Mononuclear cell (primary cell): Measurements from ENCODE around the gene GALNT1. TPM values are rescaled to one million over a fixed set of nuclear protein-coding genes. Genes with fewer than 3 reads are reported as not detected.

Experiments
- H3K27me3 ChIP-seq: 2 replicates; pipeline ENCODE4 v1.6.0; 2011; ENCODE audit warnings: low read length, control low read depth; ENCODE audit not compliant: insufficient read depth
- H3K4me1 ChIP-seq: 2 replicates; pipeline ENCODE4 v1.5.1; 2011; ENCODE audit warnings: mild to moderate bottlenecking, low read length, control low read depth; ENCODE audit not compliant: insufficient read depth
- H3K4me3 ChIP-seq: 2 replicates; pipeline ENCODE4 v1.5.1; 2011; ENCODE audit warnings: mild to moderate bottlenecking, low read length, moderate library complexity
- H3K9me3 ChIP-seq: 2 replicates; pipeline ENCODE4 v1.5.1; 2011; ENCODE audit warnings: low read depth, mild to moderate bottlenecking, control low read depth, low read length
- total RNA-seq: library from RNA; depleted of rRNA; stranded (reverse); fragments of >200 nt; gene quantifications from one replicate; pipeline ENCODE4 v1.2.3, GENCODE V29; 2012

The GALNT1 gene
- total RNA-seq, 1 donor = 50.4 TPM

- no peak overlapping the region for H3K4me3 ChIP-seq
- H3K27me3 ChIP-seq = no peaks in the 10 kb centered on the region
- no peaks in the 10 kb centered on the region for H3K9me3 ChIP-seq
- H3K4me1 ChIP-seq = no peaks in the 10 kb centered on the region
Observed at GRCh38 chr18:35695384-35695783, 113.8 kb downstream of the GALNT1 start.

GRCh38 chr18:35695803-35696202 lies 114.3 kb downstream of the GALNT1 start:
- Histone ChIP-seq H3K9me3 (no peaks in the 10 kb centered on the region), H3K27me3 (no peaks in the 10 kb centered on the region), H3K4me3 (no peak overlapping the region), H3K4me1 (no peaks in the 10 kb centered on the region)

- no peak overlapping the region for H3K4me3 ChIP-seq
- H3K4me1 ChIP-seq = no peaks in the 10 kb centered on the region
- no peaks in the 10 kb centered on the region for H3K27me3 ChIP-seq
Observed at GRCh38 chr18:35696307-35696706, 114.8 kb downstream of the GALNT1 start.

GRCh38 chr18:35697869-35698268 lies 116.3 kb downstream of the GALNT1 start:
- Histone ChIP-seq H3K4me3 (no peak overlapping the region), H3K4me1 (no peaks in the 10 kb centered on the region), H3K9me3 (no peaks in the 10 kb centered on the region), H3K27me3 (no peaks in the 10 kb centered on the region)

More at GRCh38 chr18:35696307-35696706, 114.8 kb downstream of the GALNT1 start:
- H3K9me3 ChIP-seq = no peaks in the 10 kb centered on the region

- Histone ChIP-seq H3K9me3 (no peaks in the 10 kb centered on the region), H3K4me1 (no peaks in the 10 kb centered on the region), H3K4me3 (no peak overlapping the region), H3K27me3 (no peaks in the 10 kb centered on the region)
Observed at GRCh38 chr18:35703043-35703688, 121.6 kb downstream of the GALNT1 start.

DNA sequence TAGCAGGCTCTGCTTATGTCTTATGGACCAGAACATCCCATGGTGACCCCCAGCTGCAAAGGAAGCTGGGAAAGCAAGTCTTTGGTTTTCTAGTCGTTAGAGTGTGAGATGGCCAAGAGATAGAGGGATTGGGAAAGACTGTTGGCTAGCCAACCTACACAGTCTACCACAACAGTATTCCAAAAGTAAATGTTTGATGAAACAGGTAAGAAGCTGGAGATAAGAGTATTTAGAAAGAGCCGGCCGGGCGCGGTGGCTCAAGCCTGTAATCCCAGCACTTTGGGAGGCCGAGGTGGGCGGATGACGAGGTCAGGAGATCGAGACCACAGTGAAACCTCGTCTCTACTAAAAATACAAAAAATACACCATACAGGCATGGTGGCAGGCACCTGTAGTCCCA lies 124.4 kb downstream of the GALNT1 start:
- Histone ChIP-seq H3K4me1 (no peaks in the 10 kb centered on the region), H3K9me3 (no peaks in the 10 kb centered on the region), H3K27me3 (no peaks in the 10 kb centered on the region), H3K4me3 (no peak overlapping the region)

DNA sequence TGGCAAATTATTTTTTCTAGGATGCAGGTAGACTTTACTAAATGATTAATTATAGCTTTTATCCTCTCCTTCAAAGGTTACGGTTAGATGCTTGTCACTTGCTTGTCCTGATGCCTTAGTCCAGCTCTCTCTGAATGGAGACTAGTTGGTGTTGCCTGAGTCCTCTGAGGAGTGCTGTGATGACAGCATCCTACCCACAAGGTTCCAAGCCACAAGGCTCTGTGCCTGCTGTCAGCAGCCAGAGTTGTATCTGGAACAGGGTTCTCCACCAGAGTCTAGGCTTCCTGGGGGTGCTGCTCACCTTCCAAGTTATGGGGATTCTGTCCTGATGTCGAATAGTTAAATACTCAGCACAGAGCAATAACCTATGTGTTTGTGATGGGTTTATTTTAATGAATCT lies 125.7 kb downstream of the GALNT1 start:
- Histone ChIP-seq H3K4me1 (no peaks in the 10 kb centered on the region), H3K27me3 (no peaks in the 10 kb centered on the region), H3K4me3 (no peak overlapping the region)

GRCh38 chr18:35707674-35708073 lies 126.1 kb downstream of the GALNT1 start:
- no peaks in the 10 kb centered on the region for H3K4me1 ChIP-seq
- no peaks in the 10 kb centered on the region for H3K9me3 ChIP-seq
- H3K27me3 ChIP-seq = no peaks in the 10 kb centered on the region
- no peak overlapping the region for H3K4me3 ChIP-seq

More for the DNA sequence above, 125.7 kb downstream of the GALNT1 start:
- H3K9me3 ChIP-seq = no peaks in the 10 kb centered on the region

- no peaks in the 10 kb centered on the region for H3K9me3 ChIP-seq
- no peaks in the 10 kb centered on the region for H3K4me1 ChIP-seq
- H3K27me3 ChIP-seq = no peaks in the 10 kb centered on the region
- H3K4me3 ChIP-seq = no peak overlapping the region
Observed at GRCh38 chr18:35710581-35710980, 129.0 kb downstream of the GALNT1 start.

GRCh38 chr18:35711227-35711626 lies 129.7 kb downstream of the GALNT1 start:
- H3K27me3 ChIP-seq = no peaks in the 10 kb centered on the region
- H3K4me3 ChIP-seq = no peak overlapping the region
- H3K9me3 ChIP-seq = no peaks in the 10 kb centered on the region
- no peaks in the 10 kb centered on the region for H3K4me1 ChIP-seq

DNA sequence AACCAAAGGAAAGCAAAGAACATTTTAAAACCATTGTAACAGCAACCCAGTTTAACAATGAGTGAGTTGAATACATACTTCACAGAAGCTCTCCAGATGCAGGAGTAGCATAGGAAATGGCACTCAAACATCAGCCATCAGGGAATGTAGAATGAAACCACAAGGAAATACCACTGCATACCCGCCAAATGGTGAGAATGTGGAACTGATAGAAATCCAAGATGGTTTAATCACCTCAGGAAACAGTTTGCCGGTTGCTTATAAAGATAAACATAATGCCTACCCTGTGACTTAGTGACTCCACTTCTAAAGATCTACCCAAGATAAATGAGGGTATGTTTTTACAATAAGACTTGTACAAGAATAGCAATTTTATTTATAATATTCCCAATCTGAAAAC lies 132.0 kb downstream of the GALNT1 start:
- Histone ChIP-seq H3K4me1 (no peaks in the 10 kb centered on the region), H3K27me3 (no peaks in the 10 kb centered on the region), H3K9me3 (no peaks in the 10 kb centered on the region), H3K4me3 (no peak overlapping the region)

- Histone ChIP-seq H3K4me1 (no peaks in the 10 kb centered on the region), H3K9me3 (peaks cover 5% of the 10 kb centered on the region), H3K27me3 (no peaks in the 10 kb centered on the region), H3K4me3 (no peak overlapping the region)
Observed at GRCh38 chr18:35714539-35714938, 133.0 kb downstream of the GALNT1 start.

- Histone ChIP-seq H3K4me3 (no peak overlapping the region), H3K4me1 (no peaks in the 10 kb centered on the region), H3K9me3 (peaks cover 5% of the 10 kb centered on the region), H3K27me3 (no peaks in the 10 kb centered on the region)
Observed at GRCh38 chr18:35715139-35715538, 133.6 kb downstream of the GALNT1 start.

- Histone ChIP-seq H3K27me3 (no peaks in the 10 kb centered on the region), H3K4me3 (no peak overlapping the region), H3K4me1 (no peaks in the 10 kb centered on the region), H3K9me3 (peaks cover 5% of the 10 kb centered on the region)
Observed at GRCh38 chr18:35716169-35716831, 134.8 kb downstream of the GALNT1 start.

DNA sequence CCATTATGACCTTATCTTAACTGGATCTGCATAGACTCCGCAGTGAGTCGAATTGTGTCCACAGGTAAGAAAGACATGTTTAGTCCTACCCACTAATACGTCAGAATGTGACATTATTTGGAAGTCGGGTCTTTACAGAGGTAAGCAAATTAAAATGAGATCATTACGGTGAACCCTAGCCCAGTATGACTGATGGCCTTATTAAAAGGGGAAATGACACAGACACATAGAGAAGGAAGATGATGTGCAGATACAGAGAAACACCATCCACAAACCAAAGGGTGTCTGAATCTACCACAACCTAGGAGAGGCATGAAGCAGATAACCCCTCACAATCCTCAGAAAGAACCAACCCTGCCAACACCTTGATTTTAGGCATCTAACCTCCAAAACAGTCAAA lies 135.6 kb downstream of the GALNT1 start:
- Histone ChIP-seq H3K9me3 (peaks cover 5% of the 10 kb centered on the region), H3K4me1 (no peaks in the 10 kb centered on the region), H3K4me3 (no peak overlapping the region), H3K27me3 (no peaks in the 10 kb centered on the region)
